GOT3 (cell line): Measurements from ENCODE around the gene UNG.

Experiments
- DNase-seq: peaks from one replicate; lab custom pipeline; 2025; ENCODE audit warnings: mixed read lengths; lab: John Stamatoyannopoulos, UW

UNG gene

GRCh38 chr12:109156036-109156435, 58.6 kb downstream of the UNG start:
- DNase-seq = no peak

- no peak for DNase-seq
These were observed 59.2 kb downstream of the UNG start for GRCh38 chr12:109156586-109156985.

- no peak for DNase-seq
These were observed 60.6 kb downstream of the UNG start for GRCh38 chr12:109157986-109158385.

- DNase-seq = no peak
These were observed 63.0 kb downstream of the UNG start for GRCh38 chr12:109160433-109160832.
